HCT116 (cell line): ENCODE data around the gene RGCC. TPM values are rescaled to one million over a fixed set of nuclear protein-coding genes. Genes with fewer than 3 reads are reported as not detected.
A peak's percentile ranks its signal among the peaks of the same experiment; 100 is the strongest.

Experiments used
- ATAC-seq: fragments of 200-7000 bp; cut with Tn5 transposase; 2 replicates; pipeline ENCODE4 v1.9.1; 2020; ENCODE audit warnings: mild to moderate bottlenecking, moderate library complexity
- BruUV-seq: library from RNA; stranded (reverse); fragments of 400-500 nt; replicated peaks from 2 replicates; lab custom pipeline; 2021; lab: Mats Ljungman, UMichigan
- CTCF ChIA-PET: fragments of 300-600 bp; sonication (Branson Sonifier 250); formaldehyde crosslinking; loops from one replicate; lab custom pipeline; 2021; ENCODE audit warnings: antibody characterized with exemption; lab: Charles Lee
- POLR2A ChIA-PET: fragments of 300-600, 350-600 bp; sonication (Branson Sonifier 250); formaldehyde crosslinking; loops from one replicate; lab custom pipeline; 2021; ENCODE audit warnings: antibody characterized with exemption; lab: Charles Lee
- RAD21 ChIA-PET, 2 experiments: fragments of 300-600 bp; sonication (Branson Sonifier 250); formaldehyde crosslinking; loops; one replicate each; lab custom pipeline; 2023; ENCODE audit warnings: low total read pairs in 2 of 2; ENCODE audit not compliant: uncharacterized antibody in 2 of 2, unreplicated experiment in 2 of 2, low non-redundant PET in 1 of 2; lab: Charles Lee
- DNase-seq: peaks from one replicate; pipeline ENCODE4 v3.0.0-alpha.2; 2010; ENCODE audit warnings: low read depth, low spot score
- H2AFZ ChIP-seq: fragments of 200-600 bp; shearing (Covaris generic), sonication (generic); 2 replicates; pipeline ENCODE4 v1.6.1; 2017; ENCODE audit warnings: low read depth, mixed run types, mixed read lengths, antibody characterized with exemption, low read length; ENCODE audit not compliant: poor library complexity, severe bottlenecking
- H3K27ac ChIP-seq: 2 replicates; pipeline ENCODE4 v1.5.1; 2012; ENCODE audit warnings: low read depth, low read length
- H3K27me3 ChIP-seq: fragments of 200-600 bp; sonication (generic); 2 replicates; pipeline ENCODE4 v1.6.1; 2016; ENCODE audit warnings: mixed run types, low read length, mixed read lengths; ENCODE audit not compliant: insufficient read depth
- H3K36me3 ChIP-seq, 2 experiments: fragments of 200-500 bp in 1 of 2; fragments of 200-600 bp in 1 of 2; sonication (Bioruptor generic) in 1 of 2; sonication (generic) in 1 of 2; 2 replicates each; pipeline versions ENCODE4 v1.5.1 to v1.6.1; 2014 to 2016; ENCODE audit warnings: low read length in 2 of 2, inconsistent platforms in 1 of 2, mixed read lengths in 1 of 2, mixed run types in 1 of 2; ENCODE audit not compliant: insufficient read depth in 2 of 2, control insufficient read depth in 1 of 2
- H3K4me1 ChIP-seq, 2 experiments: fragments of 200-600 bp in 1 of 2; sonication (generic) in 1 of 2; 2 replicates each; pipeline versions ENCODE4 v1.5.1 to v1.6.1; 2012 to 2017; ENCODE audit warnings: low read length in 2 of 2, inconsistent platforms in 1 of 2, mild to moderate bottlenecking in 1 of 2, mixed read lengths in 1 of 2, mixed run types in 1 of 2, moderate library complexity in 1 of 2; ENCODE audit not compliant: insufficient read depth in 2 of 2, control insufficient read depth in 1 of 2
- H3K4me2 ChIP-seq: fragments of 200-600 bp; sonication (generic); 2 replicates; pipeline ENCODE4 v1.6.1; 2017; ENCODE audit warnings: mixed run types, low read length, mixed read lengths
- H3K4me3 ChIP-seq, 2 experiments: fragments of 200-600 bp in 1 of 2; sonication (generic) in 1 of 2; replicated peaks in 1 of 2; 2 replicates each; pipeline ENCODE4 v1.5.1; 2011 to 2016; ENCODE audit warnings: low read length in 2 of 2, control low read depth in 1 of 2, low read depth in 1 of 2, mild to moderate bottlenecking in 1 of 2, mixed read lengths in 1 of 2, mixed run types in 1 of 2
- H3K79me2 ChIP-seq: fragments of 200-600 bp; sonication (generic); 2 replicates; pipeline ENCODE4 v1.6.1; 2017; ENCODE audit warnings: mild to moderate bottlenecking, mixed run types, low read length, moderate library complexity, mixed read lengths; ENCODE audit not compliant: insufficient read depth
- H3K9ac ChIP-seq: fragments of 200-600 bp; sonication (generic); 2 replicates; pipeline ENCODE4 v1.6.1; 2016; ENCODE audit warnings: low read length, mixed read lengths
- H3K9me2 ChIP-seq: fragments of 200-600 bp; sonication (generic), shearing (Covaris generic); 2 replicates; pipeline ENCODE4 v1.6.1; 2017; ENCODE audit warnings: mixed run types, mild to moderate bottlenecking, moderate library complexity; ENCODE audit not compliant: insufficient read depth
- H3K9me3 ChIP-seq, 2 experiments: fragments of 200-500 bp in 1 of 2; fragments of 200-600 bp in 1 of 2; sonication (Bioruptor generic) in 1 of 2; sonication (generic) in 1 of 2; 2 replicates each; pipeline ENCODE4 v1.6.1; 2014 to 2017; ENCODE audit warnings: low read length in 2 of 2, mixed read lengths in 2 of 2, inconsistent platforms in 1 of 2, low read depth in 1 of 2, mild to moderate bottlenecking in 1 of 2, mixed run types in 1 of 2, moderate library complexity in 1 of 2; ENCODE audit not compliant: control insufficient read depth in 1 of 2, insufficient read depth in 1 of 2
- H4K20me1 ChIP-seq: fragments of 200-600 bp; sonication (generic), shearing (Covaris generic); 2 replicates; pipeline ENCODE4 v1.6.1; 2017; ENCODE audit warnings: mixed run types, mild to moderate bottlenecking, moderate library complexity; ENCODE audit not compliant: insufficient read depth
- CBX3 ChIP-seq: IDR thresholded peaks from 2 replicates; pipeline ENCODE4 v1.6.1; 2012; ENCODE audit warnings: low read depth
- CTCF ChIP-seq, 3 experiments: fragments of 200-600 bp in 1 of 3; sonication (generic) in 1 of 3; IDR thresholded peaks in 2 of 3; conservative IDR thresholded peaks in 1 of 3; 2 replicates each; pipeline ENCODE4 v1.5.1; 2012 to 2017; ENCODE audit warnings: low read depth in 2 of 3, low read length in 2 of 3, antibody characterized with exemption in 1 of 3, borderline replicate concordance in 1 of 3, control low read depth in 1 of 3, mild to moderate bottlenecking in 1 of 3, mixed read lengths in 1 of 3, mixed run types in 1 of 3, moderate library complexity in 1 of 3; ENCODE audit not compliant: insufficient read depth in 1 of 3
- ELF1 ChIP-seq: IDR thresholded peaks from 2 replicates; pipeline ENCODE4 v1.6.1; 2012; ENCODE audit warnings: low read depth, borderline replicate concordance
- EZH2 ChIP-seq: fragments of 200-600 bp; sonication (generic); IDR thresholded peaks from 2 replicates; pipeline ENCODE4 v1.6.1; 2017; ENCODE audit warnings: antibody characterized with exemption, mixed run types
- POLR2AphosphoS5 ChIP-seq: IDR thresholded peaks from 2 replicates; pipeline ENCODE4 v1.6.1; 2011; ENCODE audit warnings: mild to moderate bottlenecking, low read depth, low read length, moderate library complexity
- SIN3A ChIP-seq: IDR thresholded peaks from 2 replicates; pipeline ENCODE4 v1.6.1; 2012; ENCODE audit warnings: low read depth
- ZFX ChIP-seq: fragments of 450-650 bp; IDR thresholded peaks from 2 replicates; pipeline ENCODE4 v1.6.1; 2017
- intact Hi-C: fragments of 100-400 bp; cut with micrococcal nuclease; formaldehyde crosslinking; loops from 2 replicates; pipeline ENCODE4 v1.10.0; 2022
- total RNA-seq: library from RNA; stranded (reverse); gene quantifications from one replicate; pipeline ENCODE4 v1.2.1, GENCODE V29; 2021; ENCODE audit not compliant: unreplicated experiment

RGCC gene
- total RNA-seq, 1 experiment from 2014 or later, result 3.2 TPM

GRCh38 chr13:41457589-41458186 is 338 bp downstream of the RGCC start:
- Histone ChIP-seq H3K36me3 (no peaks in the 10 kb centered on the region), H3K9ac (peak overlapping the region; percentile 55), H3K9me3 (no peaks in the 10 kb centered on the region), H4K20me1 (no peaks in the 10 kb centered on the region), H3K27ac (peak overlapping the region; percentile 19; the same call in 1 of the 2 replicates), H3K4me2 (peak overlapping the region; percentile 93), H3K79me2 (no peaks in the 10 kb centered on the region), H2AFZ (peak overlapping the region; percentile 27), H3K27me3 (no peaks in the 10 kb centered on the region), H3K4me3 (peak overlapping the region; percentile 47 to 62), H3K4me1 (peaks cover 11 to 25% of the 10 kb centered on the region in 2 experiments), H3K9me2 (no peaks in the 10 kb centered on the region)
- ATAC-seq, result peak; percentile 33
- TF ChIP-seq CBX3, result no peak
- TF ChIP-seq ZFX, result no peak
- TF ChIP-seq SIN3A, result no peak
- TF ChIP-seq EZH2, result no peak
- TF ChIP-seq POLR2AphosphoS5, result 0 out of 2 replicates have a peak, but pooled peaks have one; percentile 39
- TF ChIP-seq CTCF (IDR thresholded peaks at IDR 0.05 in 2 of 3, conservative IDR thresholded peaks at IDR 0.05 in 1 of 3; ENCODE audit: borderline replicate concordance in 1 of 3, insufficient read depth in 1 of 3, low read depth in 2 of 3, low read length in 2 of 3), result no peak
- no peak for TF ChIP-seq ELF1
- no peak for DNase-seq
- ChIA-PET RAD21 (no interaction called here), CTCF (no interaction called here), POLR2A (no interaction called here)
- no TSS peak for BruUV-seq
- intact Hi-C loops, result no loop called here
